Stimulated activated CD4-positive, alpha-beta T cell treated with anti-CD3 and anti-CD28 coated beads, Interleukin-12 subunit alpha, Interleukin-12 subunit beta, amount 100 ng/mL, for 24 hours (primary cell): ENCODE results near the gene SPRR2A.
"Not testable (repeated sequence)": the region's sequence is repeated elsewhere in the genome, so short reads cannot be mapped to it uniquely, and the experiment has no call there.

ENCODE experiments used
- DNase-seq, 2 experiments: peaks; one replicate each; pipeline ENCODE4 v3.0.0-alpha.2; 2020; ENCODE audit warnings: low read depth in 2 of 2

Gene SPRR2A

DNA sequence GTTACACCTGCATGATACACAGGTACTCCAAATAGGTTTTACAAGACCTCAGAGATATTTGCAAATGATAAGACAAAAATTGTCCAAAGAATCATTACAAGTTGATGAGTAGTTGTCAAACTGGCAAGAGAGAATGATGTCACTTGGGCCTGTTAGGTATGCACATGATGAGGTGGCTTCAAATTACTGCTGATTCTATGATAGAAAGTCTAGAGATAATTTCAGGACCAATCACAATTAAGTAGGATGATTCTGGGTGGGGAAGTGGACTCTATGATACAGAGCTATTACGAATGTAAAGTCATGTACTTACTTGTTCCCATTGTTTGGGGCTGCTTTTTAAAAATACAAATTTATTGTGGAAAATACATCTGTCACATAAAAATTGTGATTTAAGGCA is 31.5 kb downstream of the SPRR2A start:
- no peak for DNase-seq

- no peak for DNase-seq
Observed at GRCh38 chr1:153024413-153024812, 32.9 kb downstream of the SPRR2A start.

DNA sequence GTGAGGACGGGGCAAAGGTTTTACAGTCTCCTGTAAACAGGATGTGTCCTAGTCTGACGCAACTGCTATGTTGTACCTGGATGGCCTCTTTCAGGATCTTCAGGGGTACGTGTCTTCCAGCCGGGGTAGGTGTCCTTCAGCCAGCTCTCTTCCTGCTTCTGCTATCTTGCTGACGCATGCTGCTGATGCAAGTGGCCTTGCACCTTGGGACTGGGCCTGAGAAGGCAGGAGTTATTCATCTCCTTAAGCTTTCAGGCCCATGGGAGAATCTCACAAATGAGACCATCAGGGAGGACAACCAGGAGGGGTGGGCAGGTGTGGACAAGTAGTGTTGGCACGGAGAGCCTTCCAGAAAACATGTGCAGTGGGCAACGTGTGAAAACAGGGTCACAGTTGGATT is 34.2 kb downstream of the SPRR2A start:
- no peak for DNase-seq

- DNase-seq: not testable (repeated sequence)
Observed at GRCh38 chr1:153022340-153022739, 35.0 kb downstream of the SPRR2A start.

DNA sequence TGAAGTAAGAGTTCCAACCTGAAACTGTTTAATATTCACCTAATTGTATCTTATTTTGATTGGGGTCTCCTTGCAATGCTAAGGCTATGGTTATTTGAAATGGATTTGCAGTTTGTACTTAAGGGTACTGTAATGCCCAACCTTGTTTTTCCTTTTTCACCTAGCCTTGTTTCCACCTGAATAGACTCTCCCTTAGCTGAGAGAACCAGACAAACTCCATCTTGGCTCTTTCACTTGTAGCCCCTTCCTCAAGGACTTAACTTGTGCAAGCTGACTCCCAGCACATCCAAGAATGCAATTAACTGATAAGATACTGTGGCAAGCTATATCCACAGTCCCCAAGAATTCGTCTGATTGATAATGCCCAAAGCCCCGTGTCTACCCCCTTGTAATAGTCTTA is 35.5 kb downstream of the SPRR2A start:
- not testable (repeated sequence) for DNase-seq

DNA sequence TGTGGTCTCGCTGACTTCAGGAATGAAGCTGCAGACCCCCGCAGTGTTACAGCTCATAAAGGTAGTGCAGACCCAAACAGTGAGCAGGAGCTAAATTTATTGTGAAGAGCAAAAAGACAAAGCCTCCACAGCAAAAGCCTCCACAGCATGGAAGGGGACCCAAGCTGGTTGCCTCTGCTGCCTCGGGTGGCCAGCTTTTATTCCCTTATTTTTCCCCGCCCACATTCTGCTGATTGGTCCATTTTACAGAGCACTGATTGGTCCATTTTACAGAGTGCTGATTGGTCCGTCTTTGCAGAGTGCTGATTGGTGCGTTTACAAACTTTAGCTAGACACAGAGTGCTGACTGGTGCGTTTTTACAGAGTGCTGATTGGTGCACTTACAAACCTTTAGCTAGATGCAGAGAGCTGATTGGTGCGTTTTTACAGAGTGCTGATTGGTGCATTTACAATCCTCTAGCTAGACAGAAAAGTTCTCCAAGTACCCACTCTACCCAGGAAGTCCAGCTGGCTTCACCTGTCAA is 46.0 kb downstream of the SPRR2A start:
- DNase-seq: not testable (repeated sequence)
